Activated CD8-positive, alpha-beta memory T cell treated with anti-CD3 and anti-CD28 coated beads, Interleukin-2, amount 50 U/mL, for 24 hours (primary cell): ENCODE data around the gene TWIST2.

Experiments used
- DNase-seq: peaks from one replicate; pipeline ENCODE4 v3.0.0-alpha.2; 2020; ENCODE audit errors: extremely low read depth

Gene TWIST2

GRCh38 chr2:238939521-238940403, 91.9 kb downstream of the TWIST2 start:
- no peak for DNase-seq

GRCh38 chr2:238940806-238941205, 92.9 kb downstream of the TWIST2 start:
- DNase-seq = no peak

- DNase-seq = no peak
Observed at GRCh38 chr2:238941262-238941792, 93.4 kb downstream of the TWIST2 start.

GRCh38 chr2:238942080-238942725, 94.3 kb downstream of the TWIST2 start:
- DNase-seq = no peak

- no peak for DNase-seq
Observed at GRCh38 chr2:238942726-238943300, 94.9 kb downstream of the TWIST2 start.

GRCh38 chr2:238943338-238944067, 95.6 kb downstream of the TWIST2 start:
- DNase-seq = no peak

GRCh38 chr2:238945433-238946150, 97.7 kb downstream of the TWIST2 start:
- DNase-seq = no peak

- no peak for DNase-seq
Observed at GRCh38 chr2:238946318-238947242, 98.7 kb downstream of the TWIST2 start.

- DNase-seq = no peak
Observed at GRCh38 chr2:238947243-238947760, 99.4 kb downstream of the TWIST2 start.

- no peak for DNase-seq
Observed at GRCh38 chr2:238947920-238948710, 100.2 kb downstream of the TWIST2 start.

- DNase-seq = no peak
Observed at GRCh38 chr2:238948765-238949641, 101.1 kb downstream of the TWIST2 start.

GRCh38 chr2:238949710-238950345, 101.9 kb downstream of the TWIST2 start:
- DNase-seq = no peak

- no peak for DNase-seq
Observed at GRCh38 chr2:238950551-238950950, 102.7 kb downstream of the TWIST2 start.

- DNase-seq = no peak
Observed at GRCh38 chr2:238952261-238952919, 104.5 kb downstream of the TWIST2 start.

- DNase-seq = no peak
Observed at GRCh38 chr2:238954841-238955591, 107.1 kb downstream of the TWIST2 start.
